K562 (cell line): ENCODE results near the gene SMG6. TPM values are rescaled to one million over a fixed set of nuclear protein-coding genes. Genes with fewer than 3 reads are reported as not detected.

Source experiments
- ATAC-seq: fragments of 200-7000 bp; cut with Tn5 transposase; 3 replicates; pipeline ENCODE4 v1.9.1; 2020; ENCODE audit warnings: moderate library complexity
- BruUV-seq: library from RNA; stranded (reverse); fragments of 400-500 nt; replicated peaks from 2 replicates; lab custom pipeline; 2021; lab: Mats Ljungman, UMichigan
- CTCF ChIA-PET: fragments of 300-600 bp; formaldehyde crosslinking; extraction: SDS; loops from one replicate; lab custom pipeline; 2021; ENCODE audit warnings: low intra/inter-chr PET ratio; lab: Yijun Ruan, JAX
- POLR2A ChIA-PET: fragments of 300-600, 350-650 bp; sonication (Branson Sonifier 250); formaldehyde crosslinking; extraction: SDS; loops from one replicate; lab custom pipeline; 2021; ENCODE audit warnings: antibody characterized with exemption, inconsistent platforms; lab: Yijun Ruan, JAX
- DNase-seq, 4 experiments: peaks; one replicate each; pipeline versions ENCODE4 v3.0.0 to v3.0.0-alpha.2; 2011 to 2018; ENCODE audit warnings: low spot score in 3 of 4, mixed read lengths in 3 of 4; ENCODE audit errors: extremely low read depth in 1 of 4
- FAIRE-seq: peaks from 2 replicates; lab custom pipeline; 2011; peaks lifted over from hg19 to GRCh38; lab: Jason Lieb, UNC
- H2AFZ ChIP-seq: 2 replicates; pipeline ENCODE4 v1.6.0; 2011; ENCODE audit warnings: low read depth, low read length, control low read depth, inconsistent platforms
- H3K27ac ChIP-seq: fragments of 200-600 bp; 3 replicates; pipeline ENCODE4 v1.8.0; 2011; ENCODE audit warnings: low read depth, mild to moderate bottlenecking, control low read depth, inconsistent platforms, low read length, moderate library complexity, mixed read lengths; ENCODE audit errors: extremely low read depth
- H3K27me3 ChIP-seq, 2 experiments: fragments of 300-600 bp in 1 of 2; 2 replicates in 1 of 2; 3 replicates in 1 of 2; pipeline versions ENCODE4 v1.6.0 to v1.8.0; 2011; ENCODE audit warnings: inconsistent platforms in 2 of 2, low read length in 2 of 2, mild to moderate bottlenecking in 1 of 2, mixed read lengths in 1 of 2, moderate library complexity in 1 of 2; ENCODE audit not compliant: control insufficient read depth in 2 of 2, insufficient read depth in 2 of 2
- H3K36me3 ChIP-seq: fragments of 300-600 bp; 3 replicates; pipeline ENCODE4 v1.8.0; 2011; ENCODE audit warnings: mild to moderate bottlenecking, low read length, inconsistent platforms; ENCODE audit not compliant: control insufficient read depth, insufficient read depth
- H3K4me1 ChIP-seq, 2 experiments: fragments of 200-600 bp in 1 of 2; replicated peaks in 1 of 2; 2 replicates in 1 of 2; 3 replicates in 1 of 2; pipeline versions ENCODE4 v1.5.1 to v1.8.0; 2011; ENCODE audit warnings: inconsistent platforms in 2 of 2, low read length in 2 of 2, mild to moderate bottlenecking in 1 of 2, mixed read lengths in 1 of 2, moderate library complexity in 1 of 2; ENCODE audit not compliant: control insufficient read depth in 2 of 2, insufficient read depth in 2 of 2
- H3K4me2 ChIP-seq: 2 replicates; pipeline ENCODE4 v1.6.1; 2011; ENCODE audit warnings: low read length, control low read depth, inconsistent platforms, mixed read lengths; ENCODE audit not compliant: insufficient read depth
- H3K4me3 ChIP-seq: fragments of 200-600 bp; sonication (generic), shearing (Covaris generic); 2 replicates; pipeline ENCODE4 v1.5.1; 2016; ENCODE audit warnings: control low read depth, inconsistent platforms
- H3K79me2 ChIP-seq: fragments of 200-600 bp; 3 replicates; pipeline ENCODE4 v1.8.0; 2011; ENCODE audit warnings: low read length, inconsistent platforms; ENCODE audit not compliant: control insufficient read depth, insufficient read depth
- H3K9ac ChIP-seq, 2 experiments: 2 replicates each; pipeline versions ENCODE4 v1.6.0 to v1.6.1; 2011; ENCODE audit warnings: low read depth in 2 of 2, low read length in 2 of 2, control low read depth in 1 of 2, inconsistent platforms in 1 of 2, mild to moderate bottlenecking in 1 of 2, mixed read lengths in 1 of 2; ENCODE audit not compliant: insufficient read depth in 1 of 2
- H3K9me1 ChIP-seq: one replicate; pipeline ENCODE4 v1.6.0; 2011; ENCODE audit warnings: inconsistent platforms, mild to moderate bottlenecking, low read length, moderate library complexity; ENCODE audit not compliant: control insufficient read depth, insufficient read depth
- H3K9me3 ChIP-seq: replicated peaks from 2 replicates; pipeline ENCODE4 v1.5.1; 2011; ENCODE audit warnings: low read depth, low read length, inconsistent platforms; ENCODE audit not compliant: control insufficient read depth, insufficient read depth
- H4K20me1 ChIP-seq: replicated peaks from 2 replicates; pipeline ENCODE4 v1.6.1; 2011; ENCODE audit warnings: low read length, inconsistent platforms, mixed read lengths; ENCODE audit not compliant: control insufficient read depth, insufficient read depth
- BDP1 ChIP-seq: IDR thresholded peaks from 3 replicates; pipeline ENCODE4 v1.6.1; 2011; ENCODE audit not compliant: insufficient read length, insufficient read depth
- CREB3 ChIP-seq: fragments of 450-650 bp; conservative IDR thresholded peaks from 2 replicates; pipeline ENCODE4 v1.6.1; 2016; ENCODE audit warnings: missing genetic modification characterization, low read depth, mild to moderate bottlenecking, missing compliant biosample characterization, moderate library complexity
- ETV1 ChIP-seq: fragments of 450-650 bp; conservative IDR thresholded peaks from 2 replicates; pipeline ENCODE4 v1.6.1; 2016; ENCODE audit warnings: missing genetic modification characterization, control low read depth, low read depth, missing compliant biosample characterization
- FOXM1 ChIP-seq, 2 experiments: fragments of 450-650 bp in 1 of 2; sonication (generic) in 1 of 2; formaldehyde crosslinking in 1 of 2; IDR thresholded peaks; 2 replicates each; pipeline versions ENCODE4 v1.6.1 to v1.9.0; 2017 to 2022; ENCODE audit warnings: low read depth in 2 of 2, mild to moderate bottlenecking in 2 of 2, missing genetic modification reagents in 1 of 2, moderate library complexity in 1 of 2
- MAZ ChIP-seq, 2 experiments: fragments of 450-650 bp in 1 of 2; sonication (generic) in 1 of 2; formaldehyde crosslinking; IDR thresholded peaks in 1 of 2; conservative IDR thresholded peaks in 1 of 2; 2 replicates each; pipeline versions ENCODE4 v1.4.0 to v1.5.0; 2020; ENCODE audit warnings: mild to moderate bottlenecking in 1 of 2, missing genetic modification reagents in 1 of 2
- MIER1 ChIP-seq: fragments of 450-650 bp; IDR thresholded peaks from 2 replicates; pipeline ENCODE4 v1.6.1; 2016; ENCODE audit warnings: antibody characterized with exemption, mild to moderate bottlenecking, low read depth
- MXI1 ChIP-seq: IDR thresholded peaks from 2 replicates; pipeline ENCODE4 v1.6.1; 2011; ENCODE audit warnings: low read depth, mild to moderate bottlenecking, improper control_type of control experiment, low read length
- SNRNP70 ChIP-seq: fragments of 200-400 bp; formaldehyde crosslinking; optimal IDR thresholded peaks from 2 replicates; pipeline ENCODE3; 2017; ENCODE audit warnings: low read depth, low read length
- ZNF253 ChIP-seq: fragments of 250-450 bp; sonication (Bioruptor Pico); conservative IDR thresholded peaks from 2 replicates; pipeline ENCODE4 v1.6.1; 2021; ENCODE audit warnings: mild to moderate bottlenecking
- ZNF609 ChIP-seq: sonication (generic); formaldehyde crosslinking; IDR thresholded peaks from 2 replicates; pipeline ENCODE4 v1.8.1; 2023; ENCODE audit warnings: missing genetic modification reagents, mild to moderate bottlenecking, borderline replicate concordance
- WGBS: fragments of 100-300 bp; shearing (Covaris generic); methylation state at CpG from one replicate; pipeline ENCODE4 v1.1.6; 2016; ENCODE audit warnings: low coverage, mixed read lengths; ENCODE audit not compliant: insufficient coverage; ENCODE audit errors: missing lambda C conversion rate; 5-methylcytosine and 5-hydroxymethylcytosine counted together
- in situ Hi-C: fragments of 300-500 bp; cut with MboI; formaldehyde crosslinking; loops from 4 replicates; pipeline ENCODE4 v1.15.0; 2018; ENCODE audit warnings: inconsistent platforms, mixed read lengths
- intact Hi-C: fragments of 100-400 bp; cut with micrococcal nuclease; formaldehyde crosslinking; loops from 2 replicates; pipeline ENCODE4 v1.14.2; 2022
- polyA plus RNA-seq, 8 experiments: library from polyadenylated mRNA; depleted of rRNA in 4 of 8; stranded (reverse) in 5 of 8; unstranded in 3 of 8; fragments of >200 nt; fragmentation: Nextera tagmentation in 2 of 8; fragmentation: Illumina TruSeq in 1 of 8; extraction: Ambion mirVana in 2 of 8; extraction: Trizol in 1 of 8; gene quantifications; 2 replicates each; pipeline versions ENCODE4 v1.2.1 to v1.2.3, GENCODE V29; 2011 to 2014; ENCODE audit warnings: inconsistent platforms in 1 of 8, missing spikeins in 1 of 8
- total RNA-seq, 7 experiments: library from RNA; depleted of rRNA in 6 of 7; stranded (reverse); fragments of >200 nt in 6 of 7; fragmentation: Illumina TruSeq in 2 of 7; extraction: Trizol in 2 of 7; gene quantifications; 2 replicates each; pipeline versions ENCODE4 v1.2.1 to v1.2.3, GENCODE V29; 2011 to 2021; ENCODE audit warnings: low replicate concordance in 1 of 7

SMG6 gene
- total and polyA plus RNA-seq, 9 of the 15 experiments (the other 6 are each of a cell fraction or from before 2014, with no cell fraction given), result 0.44 to 13.9 (median 6.0) TPM

GRCh38 chr17:2351269-2351668 is 47.7 kb upstream of the SMG6 start (continued):
- TF ChIP-seq ZNF253 (CRISPR knock-in tag) (no peak), MAZ (CRISPR knock-in tag; conservative IDR thresholded peaks at IDR 0.05 in 1 of 2, IDR thresholded peaks at IDR 0.05 in 1 of 2) (no peak), CREB3 (no peak), MIER1 (no peak)

- BruUV-seq, result no TSS peak
- Histone ChIP-seq H3K4me2 (no peak overlapping the region), H3K79me2 (no peaks in the 10 kb centered on the region), H4K20me1 (no peaks in the 10 kb centered on the region), H3K36me3 (peaks cover 4% of the 10 kb centered on the region; the same call in 1 of the 3 replicates), H3K9me3 (no peaks in the 10 kb centered on the region), H3K4me3 (no peak overlapping the region), H3K4me1 (peaks cover 4 to 7% of the 10 kb centered on the region in 2 experiments; a peak in 4 of 5 replicates), H3K27me3 (no peaks in the 10 kb centered on the region), H3K9ac (no peak overlapping the region), H3K9me1 (no peaks in the 10 kb centered on the region), H2AFZ (no peak overlapping the region), H3K27ac (no peak overlapping the region)
- intact Hi-C loops, result no loop called here
- DNase-seq (no peak), FAIRE-seq (no peak), ATAC-seq (no peak)
- WGBS, result 56% methylated on average over 7 of the region's 11 CpGs
- POLR2A ChIA-PET, result interaction anchor here (1.3 kb wide), 1 partner anchor 10 kb away, joined by 3 read pairs; no protein-coding TSS in a partner anchor
- in situ Hi-C loops, result no loop called here
- CTCF ChIA-PET, result no interaction called here
- TF ChIP-seq BDP1, result no peak
- no peak for TF ChIP-seq ETV1
- no peak for TF ChIP-seq MXI1
- TF ChIP-seq FOXM1 (IDR thresholded peaks at IDR 0.05; ENCODE audit: low read depth), result no peak
- no peak for TF ChIP-seq FOXM1 (CRISPR knock-in tag; IDR thresholded peaks at IDR 0.05; ENCODE audit: low read depth)
- TF ChIP-seq ZNF609 (CRISPR knock-in tag), result no peak
- TF ChIP-seq SNRNP70, result no peak
Measured at GRCh38 chr17:2347805-2348685, 44.5 kb upstream of the SMG6 start.
